ENCODE data around the gene FADS6. TPM values are rescaled to one million over a fixed set of nuclear protein-coding genes. Genes with fewer than 3 reads are reported as not detected.

Gene FADS6
- total and polyA plus RNA-seq, 2 of the 13 experiments (the other 11 are each of a cell fraction or from before 2014, with no cell fraction given): 0.11 TPM

GRCh38 chr17:74853048-74853397, 40.4 kb downstream of the FADS6 start:
- FAIRE-seq (no peak), ATAC-seq (no peak), DNase-seq (ENCODE audit: low spot score) (no peak)
- in situ Hi-C loops (cut with HindIII; ENCODE audit: extremely low pct_ligation_motif_present, low pct_unique_long_range_greater_than_20kb) (no loop called here), intact Hi-C loops (cut with micrococcal nuclease; ENCODE audit: unreplicated experiment) (no loop called here)
- peaks cover 9% of the 10 kb centered on the region for H3K4me1 ChIP-seq (ENCODE audit: insufficient read depth, low read length)
- peak overlapping the region; percentile 85 for H3K4me2 ChIP-seq (ENCODE audit: low read depth, low read length)
- no peak overlapping the region for H2AFZ ChIP-seq (ENCODE audit: low read length)
- H3K36me3 ChIP-seq (replicated peaks in 1 of 2; ENCODE audit: control insufficient read depth in 1 of 2, insufficient read depth in 2 of 2, low read length in 2 of 2): no peaks in the 10 kb centered on the region
- BruUV-seq (replicated peaks): no TSS peak
- H3K27me3 ChIP-seq (ENCODE audit: control insufficient read depth in 1 of 2, insufficient read depth in 2 of 2, low read length in 2 of 2): peaks cover 17 to 91% of the 10 kb centered on the region in 2 experiments
- 25% methylated on average over 9 of the region's 9 CpGs for WGBS (ENCODE audit: low lambda C conversion rate)
- H3K79me2 ChIP-seq (ENCODE audit: insufficient read depth, low read length): no peaks in the 10 kb centered on the region
- POLR2A ChIA-PET: interaction anchor here (1.0 to 2.3 kb wide), 7 partner anchors 10 to 116 kb away, joined by 3 to 22 read pairs (median 3); partner anchors contain the start of genes FDXR, NAT9 and RAB37
- peak overlapping the region; percentile 33 to 64 (median 50) for H3K4me3 ChIP-seq (replicated peaks in 1 of 3; ENCODE audit: insufficient read depth in 1 of 3, low read depth in 2 of 3, low read length in 3 of 3)
- H3K27ac ChIP-seq (ENCODE audit: extremely low read length, insufficient read depth, low read length): no peak overlapping the region
- no peak overlapping the region for H3K9ac ChIP-seq (ENCODE audit: insufficient read depth, low read depth, low read length)
- CTCF ChIA-PET (ENCODE audit: low intra/inter-chr PET ratio, low total read pairs): no interaction called here
- 0 out of 2 replicates have a peak, but pooled peaks have one; percentile 4 for TF ChIP-seq ZNF350 (CRISPR knock-in tag; IDR thresholded peaks at IDR 0.05; ENCODE audit: borderline replicate concordance, low read depth)
- no peak for TF ChIP-seq KAT2B (IDR thresholded peaks at IDR 0.05; ENCODE audit: borderline replicate concordance, low read depth, low read length)
- no peak for TF ChIP-seq ATF5 (CRISPR knock-in tag; IDR thresholded peaks at IDR 0.05; ENCODE audit: low read depth)
- TF ChIP-seq EZH2 (conservative IDR thresholded peaks at IDR 0.05; ENCODE audit: low read depth, low read length): peak; percentile 64; the same call in 1 of the 2 replicates
- TF ChIP-seq GMEB2 (CRISPR knock-in tag; IDR thresholded peaks at IDR 0.05; ENCODE audit: low read depth): no peak
- TF ChIP-seq RXRB (CRISPR knock-in tag; IDR thresholded peaks at IDR 0.05; ENCODE audit: borderline replicate concordance): no peak
- no peak for TF ChIP-seq HOMEZ (CRISPR knock-in tag; IDR thresholded peaks at IDR 0.05; ENCODE audit: low read depth)
- TF ChIP-seq CERS6 (CRISPR knock-in tag; IDR thresholded peaks at IDR 0.05): no peak
- no peak for TF ChIP-seq POLR2AphosphoS5 (IDR thresholded peaks at IDR 0.05; ENCODE audit: low read depth, low read length)
- H4K20me1 ChIP-seq (ENCODE audit: insufficient read depth, low read length): no peaks in the 10 kb centered on the region; the same call in 1 of the 2 replicates
- no peaks in the 10 kb centered on the region for H3K9me3 ChIP-seq (ENCODE audit: low read length)
